ENCODE measurements around the gene KCNK10. TPM values are rescaled to one million over a fixed set of nuclear protein-coding genes. Genes with fewer than 3 reads are reported as not detected.

KCNK10 gene
- total and polyA plus RNA-seq, 2 of the 8 experiments (the other 6 are each of a cell fraction or from before 2014, with no cell fraction given), result 0.45 to 0.63 TPM

GRCh38 chr14:88249266-88249665 is 73.8 kb downstream of the KCNK10 start (continued):
- no peak for TF ChIP-seq CHD7 (IDR thresholded peaks at IDR 0.05; ENCODE audit: insufficient replicate concordance, low read length)
- TF ChIP-seq FOSL1 (IDR thresholded peaks at IDR 0.05; ENCODE audit: insufficient read depth, low read depth, low read length), result no peak
- TF ChIP-seq BRCA1 (IDR thresholded peaks at IDR 0.05; ENCODE audit: low read depth, low read length), result no peak
- no peak for TF ChIP-seq KDM4A (IDR thresholded peaks at IDR 0.05; ENCODE audit: low read depth, low read length, severe bottlenecking)
- no peak for TF ChIP-seq EP300 (IDR thresholded peaks at IDR 0.05; ENCODE audit: borderline replicate concordance in 1 of 2, low read depth in 2 of 2, low read length in 2 of 2)
- TF ChIP-seq USF2 (IDR thresholded peaks at IDR 0.05; ENCODE audit: low read length), result no peak
- no peak for TF ChIP-seq SUZ12 (IDR thresholded peaks at IDR 0.05; ENCODE audit: low read length)
- no peak for TF ChIP-seq CREB1 (IDR thresholded peaks at IDR 0.05)
- TF ChIP-seq TEAD4 (IDR thresholded peaks at IDR 0.05; ENCODE audit: low read depth, low read length), result no peak
- TF ChIP-seq NANOG (IDR thresholded peaks at IDR 0.05; ENCODE audit: insufficient read depth, low read depth, low read length, poor library complexity, severe bottlenecking), result no peak
- TF ChIP-seq RXRA (IDR thresholded peaks at IDR 0.05; ENCODE audit: insufficient read depth, low read depth, low read length), result no peak

Measured in H1 (cell line).